HEK293T (cell line): ENCODE measurements around the gene CFAP45.

Experiments used
- CTCF ChIA-PET: fragments of 350-600 bp; formaldehyde crosslinking; extraction: SDS; loops from one replicate; lab custom pipeline; 2021; ENCODE audit warnings: antibody characterized with exemption, inconsistent platforms; lab: Yijun Ruan, JAX
- POLR2A ChIA-PET: fragments of 350-600 bp; formaldehyde crosslinking; extraction: SDS; loops from one replicate; lab custom pipeline; 2020; ENCODE audit warnings: antibody characterized with exemption, inconsistent platforms; lab: Yijun Ruan, JAX
- DNase-seq: peaks from one replicate; pipeline ENCODE4 v3.0.0; 2012; ENCODE audit warnings: mixed read lengths; ENCODE audit errors: extremely low spot score
- ARNT ChIP-seq: fragments of 450-650 bp; IDR thresholded peaks from 2 replicates; pipeline ENCODE4 v1.6.1; 2017; ENCODE audit warnings: mild to moderate bottlenecking
- BHLHE40 ChIP-seq: fragments of 450-650 bp; IDR thresholded peaks from 2 replicates; pipeline ENCODE4 v1.6.1; 2016; ENCODE audit warnings: mild to moderate bottlenecking, moderate library complexity, borderline replicate concordance
- CTBP1 ChIP-seq: fragments of 450-650 bp; IDR thresholded peaks from 2 replicates; pipeline ENCODE4 v1.6.1; 2016; ENCODE audit warnings: borderline replicate concordance
- ELF4 ChIP-seq: fragments of 450-650 bp; IDR thresholded peaks from 2 replicates; pipeline ENCODE4 v1.6.1; 2017; ENCODE audit warnings: antibody characterized with exemption
- FOXA1 ChIP-seq: fragments of 450-650 bp; IDR thresholded peaks from 2 replicates; pipeline ENCODE4 v1.6.1; 2016; ENCODE audit warnings: mild to moderate bottlenecking
- FOXK2 ChIP-seq: fragments of 450-650 bp; IDR thresholded peaks from 2 replicates; pipeline ENCODE4 v1.6.1; 2016; ENCODE audit warnings: mild to moderate bottlenecking
- FOXM1 ChIP-seq: fragments of 450-650 bp; IDR thresholded peaks from 2 replicates; pipeline ENCODE4 v1.6.1; 2017; ENCODE audit warnings: mild to moderate bottlenecking, borderline replicate concordance
- HDGF ChIP-seq: fragments of 450-650 bp; IDR thresholded peaks from 2 replicates; pipeline ENCODE4 v1.6.1; 2017; ENCODE audit warnings: antibody characterized with exemption, borderline replicate concordance
- L3MBTL2 ChIP-seq: fragments of 450-650 bp; conservative IDR thresholded peaks from 2 replicates; pipeline ENCODE4 v1.6.1; 2016; ENCODE audit warnings: mild to moderate bottlenecking
- LEF1 ChIP-seq: fragments of 450-650 bp; IDR thresholded peaks from 2 replicates; pipeline ENCODE4 v1.6.1; 2017; ENCODE audit warnings: mild to moderate bottlenecking, borderline replicate concordance
- NFRKB ChIP-seq: fragments of 450-650 bp; IDR thresholded peaks from 2 replicates; pipeline ENCODE4 v1.6.1; 2016; ENCODE audit warnings: mild to moderate bottlenecking, moderate library complexity
- SP1 ChIP-seq: fragments of 450-650 bp; IDR thresholded peaks from 2 replicates; pipeline ENCODE4 v1.6.1; 2017
- SUZ12 ChIP-seq: fragments of 450-650 bp; IDR thresholded peaks from 2 replicates; pipeline ENCODE4 v1.6.1; 2016; ENCODE audit warnings: mild to moderate bottlenecking
- TARDBP ChIP-seq: fragments of 450-650 bp; IDR thresholded peaks from 2 replicates; pipeline ENCODE4 v1.6.1; 2016
- ZNF384 ChIP-seq: fragments of 450-650 bp; IDR thresholded peaks from 2 replicates; pipeline ENCODE4 v1.6.1; 2016
- TF ChIP-seq, protein P1 (sequence below): fragments of 450-650 bp; IDR thresholded peaks from 2 replicates; pipeline ENCODE4 v1.6.1; 2016

CFAP45 gene

GRCh38 chr1:159841749-159842148 lies 58.2 kb downstream of the CFAP45 start:
- CTCF ChIA-PET = interaction anchor here (0.8 to 1.1 kb wide), 2 partner anchors 43 to 166 kb away, joined by 3 read pairs; no protein-coding TSS in a partner anchor
- TF ChIP-seq L3MBTL2 (no peak), CTBP1 (no peak), ZNF384 (no peak), ARNT (no peak), SUZ12 (no peak), TARDBP (no peak), SP1 (no peak), FOXA1 (no peak), HDGF (no peak), FOXK2 (no peak), ELF4 (no peak), NFRKB (no peak), BHLHE40 (no peak), FOXM1 (no peak), LEF1 (no peak)
- TF ChIP-seq, protein P1, sequence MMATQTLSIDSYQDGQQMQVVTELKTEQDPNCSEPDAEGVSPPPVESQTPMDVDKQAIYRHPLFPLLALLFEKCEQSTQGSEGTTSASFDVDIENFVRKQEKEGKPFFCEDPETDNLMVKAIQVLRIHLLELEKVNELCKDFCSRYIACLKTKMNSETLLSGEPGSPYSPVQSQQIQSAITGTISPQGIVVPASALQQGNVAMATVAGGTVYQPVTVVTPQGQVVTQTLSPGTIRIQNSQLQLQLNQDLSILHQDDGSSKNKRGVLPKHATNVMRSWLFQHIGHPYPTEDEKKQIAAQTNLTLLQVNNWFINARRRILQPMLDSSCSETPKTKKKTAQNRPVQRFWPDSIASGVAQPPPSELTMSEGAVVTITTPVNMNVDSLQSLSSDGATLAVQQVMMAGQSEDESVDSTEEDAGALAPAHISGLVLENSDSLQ = no peak
- no peak for DNase-seq
- POLR2A ChIA-PET = interaction anchor here (0.6 kb wide), 1 partner anchor 13 kb away, joined by 3 read pairs; no protein-coding TSS in a partner anchor

DNA sequence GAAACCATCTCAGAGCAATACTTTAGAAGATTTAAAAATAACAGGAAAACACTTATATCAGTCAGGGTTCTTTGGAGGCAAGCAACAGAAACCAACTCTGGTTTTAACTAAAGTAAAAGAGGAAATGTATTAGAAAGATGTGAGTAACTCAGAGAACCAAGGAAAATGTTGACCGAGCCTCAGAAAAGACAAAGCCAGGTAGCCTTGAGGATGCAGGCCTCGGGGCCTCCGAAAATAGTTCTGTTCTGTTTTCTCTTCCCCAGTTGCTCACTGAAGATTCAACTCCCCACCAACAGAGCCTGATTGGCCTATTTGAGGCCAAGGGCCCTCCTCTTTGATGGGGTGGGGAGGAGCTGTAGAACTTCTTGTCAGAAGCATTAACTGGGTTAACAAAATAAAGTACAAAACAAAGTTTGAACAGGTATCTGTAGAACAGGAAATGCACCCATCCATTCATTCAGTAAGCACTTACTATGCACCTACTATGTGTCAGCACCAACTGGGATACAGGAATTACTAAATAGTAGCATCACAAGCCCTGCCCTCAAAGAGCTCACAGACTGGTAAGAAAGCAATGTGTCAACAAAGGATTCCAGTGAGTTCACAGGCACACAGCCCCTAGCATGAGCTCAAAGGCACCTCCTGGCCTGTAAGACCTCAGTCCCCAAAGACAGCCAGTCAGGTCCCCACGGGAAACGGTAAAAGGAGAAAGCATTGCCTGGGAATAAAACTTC lies 60.7 kb downstream of the CFAP45 start:
- DNase-seq = no peak
- CTCF ChIA-PET = interaction anchor here (0.9 to 1.2 kb wide), 3 partner anchors 12 to 53 kb away, joined by 3 read pairs; no protein-coding TSS in a partner anchor
- POLR2A ChIA-PET = no interaction called here

GRCh38 chr1:159838715-159839114 lies 61.2 kb downstream of the CFAP45 start:
- no peak for DNase-seq
- CTCF ChIA-PET = no interaction called here
- TF ChIP-seq SUZ12 = no peak
- no peak for TF ChIP-seq L3MBTL2
- no peak for TF ChIP-seq LEF1
- TF ChIP-seq, protein P1 = no peak
- no peak for TF ChIP-seq SP1
- no peak for TF ChIP-seq CTBP1
- TF ChIP-seq TARDBP = no peak
- no peak for TF ChIP-seq ARNT
- TF ChIP-seq FOXK2 = no peak
- TF ChIP-seq BHLHE40 = no peak
- TF ChIP-seq NFRKB = no peak
- TF ChIP-seq HDGF = no peak
- no peak for TF ChIP-seq ZNF384
- TF ChIP-seq ELF4 = no peak
- TF ChIP-seq FOXA1 = no peak
- TF ChIP-seq FOXM1 = no peak
- POLR2A ChIA-PET = no interaction called here

More for the DNA sequence above, 60.7 kb downstream of the CFAP45 start:
- TF ChIP-seq BHLHE40 = no peak

DNA sequence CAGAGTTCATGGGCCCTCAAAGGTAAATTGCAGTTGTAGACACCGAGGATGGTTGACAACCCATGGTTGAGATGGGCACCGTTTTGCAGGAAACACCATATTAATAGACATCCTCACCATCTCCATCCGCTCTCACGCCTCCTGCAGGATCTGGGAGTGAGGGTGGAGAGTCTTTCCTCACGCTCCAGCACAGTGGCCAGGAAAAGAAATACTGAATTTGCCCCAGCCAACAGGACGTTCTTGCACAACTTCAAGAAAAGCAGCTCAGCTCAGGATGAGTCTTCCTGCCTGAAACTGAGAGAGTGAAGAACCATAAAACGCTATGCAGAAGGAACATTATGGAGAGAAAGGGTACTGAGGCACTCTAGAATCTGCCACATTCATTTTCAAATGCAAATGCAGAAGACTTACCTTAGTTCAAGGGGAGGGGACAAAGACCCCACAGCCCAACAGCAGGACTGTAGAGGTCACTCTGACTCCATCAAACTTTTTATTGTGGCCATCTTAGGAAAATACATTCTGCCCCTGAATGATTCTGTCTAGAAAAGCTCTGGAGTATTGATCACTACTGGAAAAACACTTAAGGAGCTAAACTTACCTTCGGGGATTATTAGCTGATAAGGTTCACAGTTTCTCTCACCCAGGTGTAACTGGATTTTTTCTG lies 64.0 kb downstream of the CFAP45 start:
- TF ChIP-seq FOXA1 (no peak), ELF4 (no peak), NFRKB (no peak), L3MBTL2 (no peak), BHLHE40 (no peak), ZNF384 (no peak), ARNT (no peak), HDGF (no peak)
- DNase-seq = no peak
- CTCF ChIA-PET = no interaction called here
- POLR2A ChIA-PET = no interaction called here

DNA sequence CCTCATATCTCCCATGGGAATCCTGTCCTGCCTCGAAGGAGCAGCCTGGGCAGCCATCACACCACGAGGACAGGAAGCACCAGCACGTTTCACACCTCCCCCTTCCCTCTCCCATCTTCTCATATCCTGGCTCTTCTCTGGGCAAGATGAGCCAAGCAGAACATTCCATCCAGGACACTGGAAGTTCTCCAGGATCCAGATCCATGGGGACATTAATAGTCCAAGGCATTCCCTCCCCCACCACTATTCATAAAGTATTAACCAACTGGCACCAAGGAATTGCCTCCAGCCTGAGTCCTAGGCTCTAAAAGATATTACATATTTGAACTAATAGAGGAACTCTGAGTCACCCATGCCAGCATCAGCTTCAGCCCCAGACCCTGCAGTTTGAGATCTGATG lies 64.6 kb downstream of the CFAP45 start:
- TF ChIP-seq FOXK2 (no peak), L3MBTL2 (no peak), ARNT (no peak), FOXA1 (no peak), SUZ12 (no peak), ELF4 (no peak), BHLHE40 (no peak), ZNF384 (no peak), LEF1 (no peak)
- TF ChIP-seq, protein P1 = no peak
- ChIA-PET POLR2A (no interaction called here), CTCF (no interaction called here)
- no peak for DNase-seq

DNA sequence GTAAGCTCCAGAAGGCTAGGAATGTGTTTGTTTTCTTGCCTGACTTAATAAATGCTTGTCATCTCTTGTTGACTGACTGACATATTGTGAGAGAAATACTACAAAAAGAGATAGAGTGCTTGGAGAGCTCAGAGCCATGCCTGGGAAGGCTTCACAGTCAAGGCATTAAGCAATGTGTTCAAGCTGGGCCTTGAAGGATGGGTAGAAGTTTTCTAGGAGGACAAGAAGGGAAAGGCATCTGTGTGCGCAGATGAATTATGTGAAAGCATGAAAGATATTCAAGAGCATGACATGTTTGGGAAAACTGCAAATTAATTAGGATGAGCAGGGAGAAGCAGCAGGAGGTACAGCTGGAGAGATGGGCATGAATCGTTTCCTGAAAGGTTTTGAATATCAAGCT lies 67.7 kb downstream of the CFAP45 start:
- ChIA-PET POLR2A (no interaction called here), CTCF (no interaction called here)
- no peak for DNase-seq
- TF ChIP-seq HDGF = no peak
- TF ChIP-seq ARNT = no peak
- TF ChIP-seq TARDBP = no peak
- TF ChIP-seq, protein P1 = no peak
- no peak for TF ChIP-seq SP1
- no peak for TF ChIP-seq FOXA1
- no peak for TF ChIP-seq BHLHE40
- no peak for TF ChIP-seq ELF4
